G401 (cell line): ENCODE results near the gene DIP2B. TPM values are rescaled to one million over a fixed set of nuclear protein-coding genes. Genes with fewer than 3 reads are reported as not detected.
"Not testable (repeated sequence)": the region's sequence is repeated elsewhere in the genome, so short reads cannot be mapped to it uniquely, and the experiment has no call there.

Source experiments
- DNase-seq: peaks from one replicate; pipeline ENCODE4 v3.0.0-alpha.2; 2015; ENCODE audit warnings: low spot score
- in situ Hi-C: cut with HindIII; loops from 2 replicates; pipeline ENCODE4 v1.10.0; 2016; ENCODE audit warnings: low sequenced_read_pairs, mixed read lengths
- total RNA-seq: library from RNA; depleted of rRNA; stranded (reverse); fragments of >200 nt; shearing (Covaris generic); gene quantifications from 2 replicates; pipeline ENCODE4 v1.2.3, GENCODE V29; 2014

The DIP2B gene
- total RNA-seq, 1 experiment from 2014 or later = 10.2 TPM

DNA sequence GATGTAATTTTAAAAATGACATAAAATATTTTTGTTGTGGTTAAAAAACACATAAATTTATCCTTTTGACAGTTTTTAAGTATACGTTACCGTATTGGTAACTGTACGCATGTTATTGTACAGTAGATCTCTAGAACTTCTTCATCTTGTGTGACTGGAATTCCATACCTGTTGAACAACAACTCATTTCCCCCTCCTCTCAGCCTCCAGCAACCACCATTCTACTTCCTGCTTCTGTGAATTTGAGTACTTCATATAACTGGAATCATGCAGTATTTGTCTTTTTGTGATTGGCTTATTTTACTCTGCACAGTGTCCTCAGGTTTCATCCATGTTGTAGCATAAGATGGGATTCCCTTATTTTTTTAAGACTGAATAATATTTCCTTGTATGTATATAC, 145.5 kb downstream of the DIP2B start:
- no peak for DNase-seq

DNA sequence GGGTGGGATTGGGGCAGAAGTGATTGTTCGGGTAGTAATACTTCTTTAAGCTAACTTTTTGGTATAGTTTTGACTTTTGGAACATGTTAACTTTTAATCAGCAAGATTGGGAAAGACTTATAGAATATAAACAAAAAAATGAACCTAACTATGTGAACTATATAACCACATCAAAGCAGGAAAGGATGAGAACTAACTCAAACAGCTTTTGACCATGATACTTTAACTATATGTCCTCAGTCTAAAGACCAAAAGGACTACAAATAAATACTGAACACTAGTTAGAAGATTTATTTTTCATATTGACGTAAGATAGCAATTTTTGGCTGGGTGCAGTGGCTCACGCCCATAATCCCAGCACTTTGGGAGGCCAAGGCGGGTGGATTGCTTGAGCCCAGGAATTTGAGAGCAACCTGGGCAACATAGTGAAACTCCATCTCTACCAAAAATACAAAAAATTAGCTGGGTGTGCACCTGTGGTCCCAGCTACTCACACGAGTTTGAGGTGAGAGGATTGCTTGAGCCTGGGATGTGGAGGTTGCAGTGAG, 150.7 kb downstream of the DIP2B start:
- no peak for DNase-seq
- in situ Hi-C loops = no loop called here

More for the DNA sequence above, 145.5 kb downstream of the DIP2B start:
- in situ Hi-C loops = no loop called here

DNA sequence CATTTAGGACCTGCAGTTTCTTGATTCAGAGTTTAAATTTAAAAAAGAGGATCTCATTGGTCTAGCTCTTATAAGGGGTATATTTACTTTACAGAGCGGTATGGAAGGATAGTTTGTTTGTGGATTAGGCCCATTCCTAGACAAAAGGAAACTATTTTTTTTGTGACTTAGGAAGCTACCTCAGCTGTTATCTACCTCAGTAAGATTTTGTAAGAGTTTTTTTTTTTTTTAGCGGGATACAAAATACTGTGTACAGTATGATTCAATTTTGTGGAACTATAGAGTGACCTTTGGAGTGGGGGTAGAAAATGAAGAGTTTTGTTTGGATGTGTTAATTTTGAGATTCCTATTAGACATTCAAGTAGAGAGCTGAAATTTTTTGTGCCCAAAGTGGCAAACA, 154.5 kb downstream of the DIP2B start:
- in situ Hi-C loops = no loop called here
- DNase-seq = no peak

DNA sequence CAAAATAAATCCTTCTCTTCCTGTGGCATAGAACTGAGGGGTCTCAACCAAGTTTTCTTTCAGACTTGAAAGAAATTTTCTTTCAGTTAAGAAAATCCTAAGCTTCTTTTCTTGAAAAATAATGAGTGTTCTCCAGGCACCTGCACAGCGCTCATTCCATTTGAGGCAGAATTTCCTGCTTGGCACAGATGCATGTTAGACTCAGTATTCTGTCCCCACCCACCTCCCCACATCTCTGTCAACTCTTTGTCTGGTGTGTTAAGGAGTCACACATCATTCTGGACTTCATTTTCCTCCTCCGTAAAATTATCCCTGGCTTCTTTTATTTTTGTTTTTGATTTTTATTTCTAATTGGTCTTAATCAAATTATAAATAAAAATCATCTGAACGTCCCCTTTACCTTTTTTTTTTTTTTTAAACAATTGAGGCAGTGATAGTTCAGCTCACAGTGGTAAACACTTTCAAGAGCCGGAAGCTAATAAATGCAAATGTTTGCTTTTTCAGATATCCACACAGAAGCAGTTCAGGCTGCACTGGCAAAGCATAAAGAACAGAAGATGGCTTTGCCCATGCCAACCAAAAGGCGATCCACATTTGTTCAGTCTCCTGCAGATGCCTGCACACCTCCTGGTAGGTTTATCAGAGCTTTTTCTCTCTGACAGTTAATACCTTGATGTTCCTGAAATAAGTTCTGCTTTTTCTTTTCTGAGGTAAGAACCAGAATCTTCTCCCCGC, 155.1 kb downstream of the DIP2B start:
- in situ Hi-C loops = loop anchor here (5.0 kb wide), 1 partner anchor 67 kb away; no protein-coding TSS in a partner anchor
- DNase-seq = no peak

DNA sequence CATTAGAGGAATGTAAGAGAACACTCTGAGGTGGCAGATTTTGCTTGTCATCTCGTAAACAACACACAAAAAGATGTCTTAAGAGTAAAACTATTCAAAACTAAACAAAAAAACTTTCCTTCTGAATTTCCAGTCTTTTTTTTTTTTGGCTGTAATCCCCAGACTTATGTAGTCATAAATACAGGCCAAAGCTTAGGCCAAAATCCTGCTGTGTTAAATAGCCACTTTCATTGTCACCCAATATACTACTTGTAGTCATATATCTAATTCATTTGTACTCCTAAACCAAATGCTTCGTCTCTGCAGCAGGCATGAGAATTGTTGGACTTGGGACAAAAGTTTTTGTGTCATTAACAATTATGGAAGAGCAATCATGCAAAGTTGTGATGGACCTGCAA, 155.6 kb downstream of the DIP2B start:
- in situ Hi-C loops = loop anchor here (5.0 kb wide), 1 partner anchor 67 kb away; no protein-coding TSS in a partner anchor
- no peak for DNase-seq

DNA sequence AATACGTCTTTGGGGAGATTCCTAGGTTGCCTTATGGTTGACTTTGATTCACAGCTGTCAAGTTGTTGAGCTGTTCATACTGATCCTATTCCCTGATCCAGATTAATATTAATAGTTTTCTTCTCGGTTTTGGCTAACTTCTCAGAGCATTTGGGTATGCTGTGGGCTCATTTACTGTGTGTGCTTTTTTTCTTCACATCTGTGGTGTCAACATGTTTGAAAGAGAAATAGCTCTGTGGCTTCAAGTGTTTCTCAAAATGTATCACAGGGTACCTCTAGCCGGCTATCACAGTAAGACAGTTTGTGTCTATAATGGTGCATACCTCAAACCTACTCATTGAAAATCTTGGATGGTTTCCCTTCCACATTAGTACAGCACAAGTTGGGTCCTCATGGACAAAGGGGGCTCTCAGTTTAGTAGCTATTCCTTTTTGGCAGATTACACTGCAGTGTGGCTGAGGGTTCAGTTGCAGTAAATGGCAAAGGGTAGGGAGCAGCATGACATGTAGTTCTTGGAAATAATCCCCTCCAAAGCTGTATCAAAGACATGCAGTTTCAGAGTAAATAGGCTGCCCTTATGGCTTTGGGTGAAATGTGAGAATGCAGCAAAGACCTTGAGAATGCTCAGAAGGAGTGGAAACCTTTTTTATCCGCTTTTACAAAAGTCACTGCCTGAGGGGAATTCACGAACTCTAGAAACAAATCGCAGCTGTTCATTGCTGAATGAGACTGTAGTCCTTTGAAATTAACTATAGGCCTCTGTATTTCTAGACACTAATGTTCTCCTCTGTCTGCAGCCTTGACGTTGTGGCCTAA, 156.7 kb downstream of the DIP2B start:
- in situ Hi-C loops = loop anchor here (5.0 kb wide), 1 partner anchor 66 kb away; no protein-coding TSS in a partner anchor
- no peak for DNase-seq

DNA sequence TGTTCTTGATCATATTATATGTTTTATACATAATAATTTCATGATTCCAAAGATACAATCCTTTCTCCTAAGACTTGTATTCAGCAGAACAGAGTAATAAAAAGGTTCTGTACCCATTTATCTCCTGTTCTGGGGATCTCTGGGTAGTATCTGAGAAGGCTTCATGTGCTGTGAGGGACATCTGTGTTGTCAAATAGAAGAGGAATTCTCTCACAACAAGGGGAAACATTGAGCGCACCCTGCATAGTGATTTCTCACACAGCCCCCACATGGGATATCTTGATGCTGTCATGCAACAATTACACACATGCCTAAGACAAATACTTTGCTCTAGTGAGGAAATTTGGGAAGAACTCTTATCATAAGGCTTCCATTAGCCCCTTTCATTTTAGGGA, 157.3 kb downstream of the DIP2B start:
- DNase-seq = no peak
- in situ Hi-C loops = loop anchor here (5.0 kb wide), 1 partner anchor 65 kb away; no protein-coding TSS in a partner anchor

DNA sequence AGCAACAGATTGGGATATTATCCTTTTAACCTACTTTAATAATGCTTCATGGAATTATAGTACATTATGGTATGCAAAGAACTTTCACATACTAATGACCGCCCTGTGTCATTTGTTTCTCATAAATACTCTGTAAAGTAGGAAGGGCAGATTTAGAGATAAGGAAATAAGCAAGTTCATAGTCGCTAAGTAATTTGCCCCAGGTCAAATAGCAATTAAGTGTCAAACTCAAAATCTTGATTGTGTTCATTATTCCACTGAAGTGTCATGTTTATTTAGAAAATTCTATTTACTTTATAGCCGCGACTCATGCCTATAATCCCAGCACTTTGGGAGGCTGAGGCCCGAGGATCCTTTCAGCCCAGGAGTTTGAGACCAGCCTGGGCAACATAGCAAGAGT, 160.4 kb downstream of the DIP2B start:
- DNase-seq = no peak
- in situ Hi-C loops = no loop called here

DNA sequence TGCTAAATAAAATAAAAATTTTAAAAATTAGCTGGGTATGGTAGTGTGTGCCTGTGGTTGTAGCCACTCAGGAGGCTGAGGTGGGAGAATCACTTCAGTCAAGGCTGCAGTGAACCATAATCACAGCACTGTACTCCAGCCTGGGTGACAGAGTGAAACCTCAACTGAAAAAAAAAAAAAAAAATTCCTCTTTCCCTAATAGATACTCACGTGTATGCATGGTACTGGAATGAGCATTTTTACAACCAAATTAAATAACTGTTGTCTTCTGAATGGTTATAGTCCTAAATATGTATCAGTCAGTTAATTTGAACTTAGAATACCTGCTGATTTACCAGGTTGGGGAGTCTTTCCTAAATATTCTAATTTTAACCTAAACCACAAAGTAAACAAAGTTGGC, 160.8 kb downstream of the DIP2B start:
- DNase-seq = no peak
- in situ Hi-C loops = no loop called here

DNA sequence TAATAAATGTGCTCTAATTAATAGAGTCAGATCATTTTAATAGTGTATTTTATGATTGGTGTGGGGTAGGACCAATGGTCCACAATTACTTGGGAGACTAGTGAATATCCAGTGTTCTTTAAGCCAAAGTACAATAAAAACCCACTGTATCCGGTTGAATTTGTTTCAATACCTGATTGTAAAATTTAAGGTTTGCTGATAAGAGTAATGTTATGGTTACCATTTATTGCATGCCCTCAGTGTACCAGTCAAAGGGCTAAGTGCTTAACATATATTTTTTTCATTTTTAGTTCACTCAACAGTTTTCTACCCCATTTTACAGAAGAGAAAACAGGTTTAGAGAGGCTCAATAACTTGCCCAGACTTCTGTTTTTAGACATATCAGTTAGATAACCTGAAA, 161.2 kb downstream of the DIP2B start:
- no peak for DNase-seq
- in situ Hi-C loops = no loop called here

DNA sequence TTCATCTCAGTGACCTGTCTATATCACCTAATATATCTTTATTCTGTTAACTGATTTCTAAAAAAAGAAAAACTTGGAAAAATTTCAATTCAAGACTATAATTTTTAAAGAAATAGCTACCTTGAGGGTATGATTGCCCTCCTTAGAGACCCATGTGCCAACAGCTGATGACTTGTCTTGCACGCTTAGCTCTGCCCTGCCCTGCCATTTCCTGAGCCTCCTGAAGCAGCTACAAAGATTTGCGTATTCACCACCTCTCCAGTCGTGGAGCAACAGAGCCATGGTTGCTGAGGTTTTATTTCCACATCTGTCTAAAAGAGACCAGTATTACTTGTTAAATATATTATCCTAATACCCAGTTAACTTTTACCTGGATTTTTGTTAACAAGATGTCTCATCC, 167.4 kb downstream of the DIP2B start:
- DNase-seq = peak; percentile 59
- in situ Hi-C loops = no loop called here

DNA sequence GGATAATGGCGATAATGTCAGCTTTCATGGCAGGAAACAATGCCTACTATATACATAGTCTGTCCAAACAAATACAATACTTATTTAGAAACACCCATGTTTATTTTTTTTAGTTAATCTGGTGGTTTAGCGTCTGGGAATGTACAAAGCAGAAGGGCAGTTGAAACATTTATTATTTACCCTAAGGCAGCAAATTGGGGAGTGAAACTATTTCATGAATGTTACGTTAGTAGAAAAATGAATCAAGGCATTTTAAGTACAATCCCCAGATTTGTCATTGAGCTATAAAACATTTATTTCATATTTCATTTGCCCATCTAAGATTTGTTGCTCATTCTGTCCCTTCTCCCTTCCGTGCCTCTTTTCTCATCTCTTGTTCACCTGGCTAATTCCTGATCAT, 172.0 kb downstream of the DIP2B start:
- in situ Hi-C loops = no loop called here
- DNase-seq = no peak

DNA sequence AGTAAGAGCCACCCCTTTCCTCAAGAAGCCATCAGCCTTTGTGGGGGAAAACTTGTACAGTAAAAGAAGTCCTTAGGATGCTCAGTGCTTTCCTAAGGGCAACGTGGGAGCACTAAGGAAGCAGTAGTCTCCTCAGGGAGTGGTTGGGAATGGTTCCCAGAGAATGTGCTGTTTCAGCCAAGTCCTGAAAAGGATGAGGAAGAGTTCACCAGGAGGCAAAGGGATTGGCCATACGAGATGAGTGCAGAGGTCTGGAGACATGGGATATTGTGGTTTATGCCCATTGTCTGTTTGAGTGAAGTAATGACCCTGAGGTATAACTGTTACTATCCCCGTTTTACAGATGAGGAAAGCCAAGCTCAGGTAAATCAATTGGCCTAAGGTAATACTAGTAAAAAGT, 173.1 kb downstream of the DIP2B start:
- DNase-seq = peak; percentile 84
- in situ Hi-C loops = no loop called here

DNA sequence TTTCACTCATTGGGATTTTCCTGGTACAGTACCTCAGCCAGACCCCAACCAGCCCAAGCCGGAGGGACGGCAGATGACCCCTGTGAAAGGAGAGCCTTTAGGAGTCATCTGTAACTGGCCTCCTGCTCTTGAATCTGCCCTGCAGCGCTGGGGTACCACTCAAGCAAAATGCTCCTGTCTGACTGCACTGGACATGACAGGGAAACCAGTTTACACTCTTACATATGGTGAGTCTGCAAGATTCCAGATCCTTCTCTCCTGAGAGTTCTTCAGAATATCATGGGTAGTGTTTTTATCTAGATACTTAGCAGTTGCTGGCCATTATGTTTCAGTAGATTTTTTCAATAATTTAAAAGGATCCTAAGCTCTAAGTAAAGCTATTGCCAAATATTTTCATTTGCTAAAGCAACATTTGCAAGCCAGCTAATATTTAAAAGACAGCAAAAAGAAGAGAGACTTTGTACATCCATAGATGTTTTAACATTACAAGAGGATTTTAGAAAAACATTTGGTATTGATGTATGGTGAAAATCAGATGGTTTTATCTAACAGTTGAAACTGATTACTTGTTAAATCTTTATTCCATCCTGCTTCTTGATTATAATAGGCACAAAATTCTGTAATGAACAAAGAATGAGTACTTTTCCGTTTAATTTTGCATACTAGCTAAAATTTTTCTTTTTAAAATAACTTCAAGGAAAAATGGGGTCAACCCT, 174.0 kb downstream of the DIP2B start:
- in situ Hi-C loops = no loop called here
- DNase-seq = peak; percentile 65

DNA sequence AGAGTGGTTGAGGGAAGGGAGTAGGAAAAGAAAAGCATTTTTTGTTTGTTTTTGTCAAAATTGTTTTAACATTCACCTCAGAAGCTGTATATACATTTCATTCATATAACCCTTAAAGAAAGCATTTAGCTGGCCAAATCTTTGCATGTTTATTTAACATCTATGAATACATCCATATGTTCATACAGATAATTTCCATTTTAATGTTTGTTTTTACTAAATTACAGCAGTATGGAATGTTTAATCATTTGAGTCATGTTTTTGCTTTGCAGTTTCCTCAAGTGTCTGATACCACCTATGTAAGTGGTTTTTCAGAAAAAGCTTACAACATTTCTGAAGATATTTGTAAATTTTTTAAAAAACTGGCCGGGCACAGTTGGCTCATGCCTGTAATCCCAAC, 174.8 kb downstream of the DIP2B start:
- in situ Hi-C loops = no loop called here
- no peak for DNase-seq

DNA sequence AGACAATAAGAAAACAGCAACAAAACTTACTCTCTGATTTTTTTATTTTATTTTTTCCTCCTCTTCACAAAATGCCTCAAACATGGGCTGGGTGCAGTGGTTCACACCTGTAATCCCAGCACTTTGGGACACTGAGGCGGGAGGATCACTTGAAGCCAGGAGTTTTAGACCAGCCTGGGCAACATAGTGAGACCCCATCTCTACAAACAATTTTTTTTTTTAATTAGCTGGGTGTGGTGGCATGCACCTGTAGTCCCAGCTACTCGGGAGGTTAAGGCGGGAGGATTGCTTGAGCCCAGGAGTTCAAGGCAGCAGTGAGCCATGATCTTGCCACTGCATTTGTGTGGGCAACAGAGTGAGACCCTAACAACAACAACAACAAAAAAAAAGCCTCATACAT, 176.3 kb downstream of the DIP2B start:
- in situ Hi-C loops, DNase-seq: not testable (repeated sequence)

DNA sequence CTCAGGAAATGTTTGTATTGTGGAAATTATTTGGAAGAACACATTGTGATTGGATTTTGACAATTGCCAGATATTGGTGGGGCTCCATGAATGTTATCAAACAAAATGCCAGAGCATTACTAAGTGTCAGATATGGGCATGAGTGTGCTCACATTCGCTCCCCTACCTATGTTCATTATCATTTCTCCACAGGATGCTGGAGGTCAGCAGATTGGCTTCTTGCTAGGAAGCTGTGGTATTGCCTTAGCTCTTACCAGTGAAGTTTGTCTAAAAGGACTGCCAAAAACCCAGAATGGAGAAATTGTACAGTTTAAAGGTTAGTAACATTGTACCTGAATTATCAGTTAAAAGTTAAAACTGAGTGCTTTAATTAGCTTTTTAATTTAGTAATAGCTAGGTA, 180.9 kb downstream of the DIP2B start:
- in situ Hi-C loops = no loop called here

DNA sequence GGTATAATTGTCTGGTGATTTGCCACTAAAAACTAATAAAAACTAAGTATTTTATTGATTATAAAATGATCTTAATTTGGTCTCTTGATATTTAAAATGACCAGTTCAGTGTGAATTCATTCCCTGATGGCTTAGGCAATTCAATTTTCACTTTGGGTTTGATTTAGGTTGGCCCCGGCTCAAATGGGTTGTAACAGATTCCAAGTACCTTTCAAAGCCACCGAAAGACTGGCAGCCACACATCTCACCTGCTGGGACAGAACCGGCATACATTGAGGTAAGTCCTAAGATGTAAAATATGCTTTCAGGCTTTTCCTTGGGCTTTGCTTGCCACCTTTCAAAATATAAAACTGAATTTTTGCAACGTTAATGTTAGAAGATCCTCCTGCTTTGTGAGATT, 181.6 kb downstream of the DIP2B start:
- DNase-seq = peak; percentile 96
- in situ Hi-C loops = no loop called here

More for the DNA sequence above, 180.9 kb downstream of the DIP2B start:
- DNase-seq = peak; percentile 77

DNA sequence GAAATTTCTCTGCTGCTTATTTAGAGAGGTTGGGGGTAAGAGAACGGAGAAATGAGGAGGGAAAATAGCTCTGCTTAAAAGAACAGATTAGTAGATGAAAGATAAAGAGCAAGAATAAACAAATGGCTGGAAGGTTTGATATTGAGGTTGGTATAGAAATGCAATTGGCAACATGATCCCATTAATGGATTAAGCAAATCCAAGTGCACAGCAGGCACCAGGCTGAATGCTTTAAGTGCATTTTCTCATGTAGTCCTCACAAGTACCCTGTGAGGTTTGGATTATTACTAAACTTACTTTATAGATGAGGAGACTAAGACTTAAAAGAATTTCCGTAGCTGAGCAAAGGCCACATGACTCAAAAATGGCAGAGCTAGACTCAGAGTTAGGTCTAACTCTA, 182.2 kb downstream of the DIP2B start:
- in situ Hi-C loops = no loop called here
- DNase-seq = no peak

DNA sequence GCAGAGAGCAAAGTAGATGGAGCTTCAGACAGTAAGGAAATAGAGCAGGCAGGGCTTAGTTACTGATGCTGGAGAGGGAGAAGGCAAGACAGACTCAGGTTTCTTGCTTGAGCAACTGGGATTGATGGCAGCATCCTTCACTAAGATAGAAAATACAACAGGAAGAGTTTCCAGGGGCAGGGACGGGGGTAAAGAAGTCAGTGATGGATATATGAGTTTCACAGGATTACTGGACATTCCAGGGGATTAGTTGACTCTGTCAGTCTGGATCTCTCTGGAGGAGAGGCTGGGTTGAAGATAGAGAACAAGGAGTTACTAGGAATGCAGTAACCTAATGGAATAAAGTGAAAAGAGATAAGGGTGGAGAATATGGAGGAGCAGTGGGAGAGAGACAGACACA, 184.7 kb downstream of the DIP2B start:
- no peak for DNase-seq
- in situ Hi-C loops = no loop called here
